Activated naive CD8-positive, alpha-beta T cell (primary cell): ENCODE measurements around the gene APMAP.

ENCODE experiments used
- H3K27ac Mint-ChIP-seq: one replicate; pipeline ENCODE4 v1.8.0; 2021; ENCODE audit warnings: mixed read lengths
- H3K27me3 Mint-ChIP-seq: one replicate; pipeline ENCODE4 v1.8.0; 2021; ENCODE audit warnings: mixed read lengths
- H3K36me3 Mint-ChIP-seq: one replicate; pipeline ENCODE4 v1.8.0; 2021; ENCODE audit warnings: mixed read lengths
- H3K4me1 Mint-ChIP-seq: one replicate; pipeline ENCODE4 v1.8.0; 2021; ENCODE audit warnings: low read depth, mixed read lengths
- H3K4me3 Mint-ChIP-seq: one replicate; pipeline ENCODE4 v1.8.0; 2021; ENCODE audit warnings: mild to moderate bottlenecking, mixed read lengths
- H3K9me3 Mint-ChIP-seq: one replicate; pipeline ENCODE4 v1.8.0; 2021; ENCODE audit warnings: low read depth, mixed read lengths

APMAP gene

DNA sequence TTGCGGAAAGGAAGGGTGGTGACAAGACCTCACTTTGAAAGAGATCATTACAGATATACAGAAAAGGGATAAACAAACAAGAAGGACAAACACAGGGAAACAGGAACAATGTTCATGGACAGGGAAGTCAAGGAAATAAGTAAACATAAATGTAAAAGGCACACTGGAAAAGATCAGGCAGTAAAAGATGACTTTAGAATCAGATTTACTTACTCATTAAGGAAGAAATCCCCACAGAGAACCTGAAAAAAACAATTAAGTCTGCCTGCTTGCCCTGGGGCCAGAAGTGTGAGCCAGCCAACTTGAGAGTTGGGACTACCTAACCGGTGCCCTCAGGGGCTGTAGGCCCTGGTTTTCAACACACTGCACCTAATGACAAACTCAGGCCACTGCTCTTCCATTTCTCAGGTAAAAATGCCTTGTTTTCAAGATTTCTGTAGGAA, 1.7 kb downstream of the APMAP start:
- H3K9me3 Mint-ChIP-seq: no peaks in the 10 kb centered on the region
- H3K4me3 Mint-ChIP-seq: peak overlapping the region; percentile 98
- H3K27ac Mint-ChIP-seq: peak overlapping the region; percentile 95
- peaks cover 6% of the 10 kb centered on the region for H3K36me3 Mint-ChIP-seq
- peaks cover 79% of the 10 kb centered on the region for H3K4me1 Mint-ChIP-seq
- no peaks in the 10 kb centered on the region for H3K27me3 Mint-ChIP-seq

- peak overlapping the region; percentile 8 for H3K27ac Mint-ChIP-seq
- H3K4me3 Mint-ChIP-seq: no peak overlapping the region
- H3K4me1 Mint-ChIP-seq: peaks cover 82% of the 10 kb centered on the region
- no peaks in the 10 kb centered on the region for H3K27me3 Mint-ChIP-seq
- no peaks in the 10 kb centered on the region for H3K9me3 Mint-ChIP-seq
- H3K36me3 Mint-ChIP-seq: peaks cover 7% of the 10 kb centered on the region
These were observed 3.4 kb downstream of the APMAP start for GRCh38 chr20:24989162-24989561.

GRCh38 chr20:24987873-24988835, 4.4 kb downstream of the APMAP start:
- Mint-ChIP-seq H3K9me3 (no peaks in the 10 kb centered on the region), H3K27ac (peak overlapping the region; percentile 50), H3K4me1 (peaks cover 72% of the 10 kb centered on the region), H3K4me3 (no peak overlapping the region), H3K36me3 (peaks cover 9% of the 10 kb centered on the region), H3K27me3 (no peaks in the 10 kb centered on the region)

DNA sequence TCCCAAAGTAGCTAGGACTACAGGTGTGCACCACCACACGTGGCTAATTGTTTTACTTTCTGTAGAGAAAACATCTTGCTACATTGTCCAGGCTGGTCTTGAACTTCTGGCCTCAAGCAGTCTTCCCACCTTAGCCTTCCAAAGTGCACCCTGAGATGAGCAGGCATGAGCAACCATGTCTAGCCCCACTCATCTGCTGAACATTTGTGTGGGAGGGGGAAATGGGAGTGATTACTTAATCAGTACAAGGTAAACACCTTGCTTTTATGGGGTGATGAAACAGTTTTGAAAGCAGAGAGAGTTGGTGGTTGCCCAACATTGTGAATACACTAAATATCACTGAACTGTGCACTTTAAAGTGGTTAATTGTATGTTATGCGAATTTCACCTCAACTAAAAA, 5.3 kb downstream of the APMAP start:
- Mint-ChIP-seq H3K27me3 (no peaks in the 10 kb centered on the region), H3K9me3 (no peaks in the 10 kb centered on the region), H3K4me1 (peaks cover 73% of the 10 kb centered on the region), H3K4me3 (no peak overlapping the region), H3K27ac (peak overlapping the region; percentile 50), H3K36me3 (peaks cover 16% of the 10 kb centered on the region)

GRCh38 chr20:24986436-24987015, 6.0 kb downstream of the APMAP start:
- Mint-ChIP-seq H3K27ac (no peak overlapping the region), H3K9me3 (no peaks in the 10 kb centered on the region), H3K27me3 (no peaks in the 10 kb centered on the region), H3K4me1 (peaks cover 75% of the 10 kb centered on the region), H3K36me3 (peaks cover 19% of the 10 kb centered on the region), H3K4me3 (no peak overlapping the region)

DNA sequence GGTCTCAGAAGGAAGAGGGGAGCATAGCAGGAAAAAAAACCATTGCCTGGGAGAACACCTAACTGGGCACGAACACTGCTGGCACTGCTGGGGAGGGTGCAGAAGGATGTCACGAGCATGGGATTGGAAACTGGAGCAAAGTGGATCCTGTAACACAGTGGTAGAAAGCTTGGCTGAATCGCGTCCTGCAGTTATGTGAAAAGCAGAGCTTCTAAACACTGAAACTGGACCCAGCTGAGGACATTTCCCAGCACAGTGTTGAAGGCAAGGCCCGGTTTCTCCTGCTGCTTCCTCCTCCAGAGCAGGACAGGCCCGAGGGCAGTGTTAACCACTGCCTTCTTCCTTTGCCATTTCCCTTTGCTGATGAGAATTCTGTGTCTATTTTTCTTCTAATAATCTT, 6.7 kb downstream of the APMAP start:
- H3K27ac Mint-ChIP-seq: no peak overlapping the region
- peaks cover 69% of the 10 kb centered on the region for H3K4me1 Mint-ChIP-seq
- H3K9me3 Mint-ChIP-seq: no peaks in the 10 kb centered on the region
- H3K4me3 Mint-ChIP-seq: no peak overlapping the region
- no peaks in the 10 kb centered on the region for H3K27me3 Mint-ChIP-seq
- H3K36me3 Mint-ChIP-seq: peaks cover 24% of the 10 kb centered on the region

DNA sequence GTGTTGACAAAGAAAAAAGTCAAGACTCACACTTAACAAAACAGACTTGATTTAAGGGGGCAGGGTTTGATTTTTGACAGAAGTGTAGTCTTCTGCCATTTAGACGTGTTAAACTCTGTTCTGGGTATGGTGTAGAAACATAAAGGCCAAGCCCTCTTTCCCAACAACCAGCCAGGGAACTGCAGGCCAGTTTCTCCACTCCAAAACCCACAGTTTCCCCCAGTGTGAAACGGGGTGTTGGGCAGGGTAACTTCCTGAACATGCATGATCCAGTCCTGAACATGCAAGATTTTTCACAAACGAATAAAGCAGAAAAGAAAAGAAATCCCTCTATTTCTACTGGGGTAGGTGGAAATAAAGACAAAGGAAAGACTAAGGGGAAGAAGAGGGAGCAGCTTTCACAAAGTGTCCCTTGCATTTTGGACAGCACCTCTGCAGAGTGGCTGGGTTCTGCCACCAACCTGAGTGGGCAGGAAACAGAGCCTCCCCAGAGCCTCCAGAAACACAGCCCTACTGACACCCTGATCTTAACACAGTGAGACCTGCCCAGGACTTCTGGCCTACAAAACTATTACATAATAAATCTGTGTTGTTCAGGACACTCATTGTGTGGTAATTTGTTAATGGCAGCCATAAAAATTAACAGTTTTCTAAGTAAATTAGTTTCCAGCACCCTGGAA, 7.5 kb downstream of the APMAP start:
- H3K27ac Mint-ChIP-seq: peak overlapping the region; percentile 4

GRCh38 chr20:24983896-24984295, 8.7 kb downstream of the APMAP start:
- Mint-ChIP-seq H3K4me3 (no peak overlapping the region), H3K36me3 (peaks cover 32% of the 10 kb centered on the region), H3K9me3 (no peaks in the 10 kb centered on the region), H3K27me3 (no peaks in the 10 kb centered on the region), H3K27ac (no peak overlapping the region), H3K4me1 (peaks cover 55% of the 10 kb centered on the region)

More for the DNA sequence above, 7.5 kb downstream of the APMAP start:
- Mint-ChIP-seq H3K4me1 (peaks cover 62% of the 10 kb centered on the region), H3K36me3 (peaks cover 26% of the 10 kb centered on the region), H3K9me3 (no peaks in the 10 kb centered on the region), H3K4me3 (no peak overlapping the region), H3K27me3 (no peaks in the 10 kb centered on the region)

DNA sequence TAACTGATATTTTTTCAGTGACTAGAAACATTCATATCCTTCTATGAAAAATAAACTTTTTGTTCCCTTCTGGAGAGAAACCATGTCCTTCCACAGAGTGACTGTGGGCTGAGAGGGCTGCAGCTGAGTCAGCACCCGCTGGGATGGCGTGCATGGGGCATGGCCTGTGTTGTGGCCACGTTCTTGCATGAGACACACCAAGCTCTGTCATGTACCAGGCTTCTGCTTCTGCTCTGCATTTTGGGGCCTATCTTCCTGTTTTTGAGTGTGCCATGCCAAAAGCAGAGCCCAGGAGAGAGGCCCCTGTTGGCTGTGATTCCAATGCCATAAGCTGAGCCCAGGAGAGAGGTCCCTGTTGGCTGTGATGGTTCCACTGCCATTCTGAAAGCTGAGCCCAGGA, 10.8 kb downstream of the APMAP start:
- H3K27me3 Mint-ChIP-seq: no peaks in the 10 kb centered on the region
- no peak overlapping the region for H3K4me3 Mint-ChIP-seq
- H3K36me3 Mint-ChIP-seq: peaks cover 42% of the 10 kb centered on the region
- H3K27ac Mint-ChIP-seq: no peak overlapping the region
- H3K9me3 Mint-ChIP-seq: no peaks in the 10 kb centered on the region
- H3K4me1 Mint-ChIP-seq: peaks cover 35% of the 10 kb centered on the region

DNA sequence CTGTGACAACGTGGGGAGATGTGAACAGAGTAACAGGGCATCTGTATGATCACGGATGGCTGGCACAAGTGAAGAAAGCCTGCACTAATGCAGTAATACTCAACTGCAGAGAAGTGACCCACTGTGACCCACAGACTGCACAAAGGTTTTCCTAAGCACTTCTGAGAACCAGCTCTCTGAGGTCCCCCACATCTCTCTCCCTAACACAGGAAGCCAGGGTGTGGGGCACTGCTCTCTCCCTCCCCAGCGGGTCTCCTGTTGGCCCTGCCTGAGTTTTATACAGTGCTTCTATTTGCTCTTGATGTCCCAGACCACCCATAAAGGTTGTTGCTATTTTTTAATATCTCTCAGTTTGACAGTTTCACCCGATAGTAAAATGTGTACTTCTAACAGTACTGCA, 11.3 kb downstream of the APMAP start:
- no peaks in the 10 kb centered on the region for H3K27me3 Mint-ChIP-seq
- H3K4me1 Mint-ChIP-seq: peaks cover 30% of the 10 kb centered on the region
- no peak overlapping the region for H3K27ac Mint-ChIP-seq
- H3K36me3 Mint-ChIP-seq: peaks cover 47% of the 10 kb centered on the region
- no peak overlapping the region for H3K4me3 Mint-ChIP-seq
- peaks cover 1% of the 10 kb centered on the region for H3K9me3 Mint-ChIP-seq

GRCh38 chr20:24980291-24981053, 12.1 kb downstream of the APMAP start:
- H3K36me3 Mint-ChIP-seq: peaks cover 53% of the 10 kb centered on the region
- peaks cover 22% of the 10 kb centered on the region for H3K4me1 Mint-ChIP-seq

DNA sequence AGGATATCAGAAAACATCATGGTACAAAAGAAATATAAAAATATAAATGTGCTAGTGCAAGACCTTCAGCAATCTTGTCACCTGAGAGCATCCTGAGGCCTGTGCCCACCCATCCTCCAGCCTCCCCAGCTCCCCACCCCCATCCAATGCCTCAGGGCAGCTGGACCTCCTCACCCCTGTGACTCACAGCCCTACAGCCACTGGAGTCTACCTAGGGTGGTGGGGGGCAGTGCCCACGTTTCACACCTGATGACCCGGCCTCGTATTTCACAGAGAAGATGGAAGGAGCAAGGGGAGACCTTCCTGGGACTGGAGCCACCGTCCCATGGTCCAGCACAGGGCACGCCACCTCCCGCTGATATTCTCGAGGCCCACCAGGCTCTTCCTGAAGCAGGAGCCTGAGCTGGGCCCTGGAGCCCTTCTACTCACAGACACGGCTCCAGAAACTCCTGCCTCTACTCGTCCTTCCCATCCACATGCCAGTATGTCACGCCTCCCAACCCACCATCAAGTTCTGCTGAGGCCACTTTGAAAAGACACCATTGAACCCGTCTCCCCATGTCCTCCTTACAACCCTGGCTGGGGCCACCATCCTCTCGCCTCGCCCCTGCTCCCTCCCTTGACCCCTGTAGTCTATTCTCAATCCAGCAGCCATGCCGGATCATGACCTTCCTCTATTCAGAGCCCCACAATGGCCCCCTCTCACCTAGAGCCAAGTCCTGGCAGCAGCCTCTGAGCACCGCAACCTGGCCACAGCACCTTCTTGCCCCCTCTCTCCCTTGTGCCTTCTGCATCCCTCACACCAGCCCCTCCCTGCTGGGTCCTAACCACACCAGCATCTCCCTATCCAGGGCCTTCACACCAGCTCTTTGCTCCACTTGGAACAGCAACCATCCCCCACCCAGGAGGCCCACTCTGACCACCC, 13.3 kb downstream of the APMAP start:
- peaks cover 54% of the 10 kb centered on the region for H3K36me3 Mint-ChIP-seq

More at GRCh38 chr20:24980291-24981053, 12.1 kb downstream of the APMAP start:
- H3K27me3 Mint-ChIP-seq: no peaks in the 10 kb centered on the region
- H3K9me3 Mint-ChIP-seq: peaks cover 4% of the 10 kb centered on the region
- H3K4me3 Mint-ChIP-seq: no peak overlapping the region
- H3K27ac Mint-ChIP-seq: no peak overlapping the region

DNA sequence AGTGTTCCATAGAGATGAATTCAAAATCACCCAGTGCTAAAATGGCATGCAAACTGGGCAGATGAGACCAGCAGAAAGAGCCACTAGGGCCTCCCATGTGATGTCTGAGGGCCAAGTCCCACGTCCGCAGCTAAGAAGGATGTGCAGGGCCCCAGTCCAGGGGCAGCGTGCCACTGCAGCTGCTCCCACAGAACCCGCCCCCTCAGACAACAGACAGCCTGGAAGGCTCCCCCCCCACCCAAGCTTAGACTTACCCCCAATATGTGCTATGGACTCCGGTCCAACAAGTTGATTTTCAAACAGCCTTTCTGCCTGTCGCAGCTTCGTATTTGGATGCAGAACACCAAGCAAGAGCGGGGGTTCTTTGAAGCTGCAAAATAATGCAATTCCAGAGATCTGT, 14.0 kb downstream of the APMAP start:
- H3K4me1 Mint-ChIP-seq: peaks cover 12% of the 10 kb centered on the region
- no peak overlapping the region for H3K4me3 Mint-ChIP-seq
- peaks cover 53% of the 10 kb centered on the region for H3K36me3 Mint-ChIP-seq
- no peaks in the 10 kb centered on the region for H3K27me3 Mint-ChIP-seq
- H3K27ac Mint-ChIP-seq: no peak overlapping the region
- H3K9me3 Mint-ChIP-seq: peaks cover 4% of the 10 kb centered on the region

More for the DNA sequence above, 13.3 kb downstream of the APMAP start:
- Mint-ChIP-seq H3K9me3 (peaks cover 4% of the 10 kb centered on the region), H3K4me1 (peaks cover 12% of the 10 kb centered on the region), H3K4me3 (no peak overlapping the region), H3K27me3 (no peaks in the 10 kb centered on the region), H3K27ac (no peak overlapping the region)
